Measurements from ENCODE around the gene SLC30A3. TPM values are rescaled to one million over a fixed set of nuclear protein-coding genes. Genes with fewer than 3 reads are reported as not detected.
A peak's percentile ranks its signal among the peaks of the same experiment; 100 is the strongest.

The SLC30A3 gene
- total and polyA plus RNA-seq, 12 donors, result 4.3 to 35.8 (median 10.4) TPM

- ATAC-seq (no peak), DNase-seq (no peak)
- Histone ChIP-seq H3K36me3 (peaks cover 0 to 26% (median 0%) of the 10 kb centered on the region in 9 donors), H3K27me3 (peaks cover 0 to 9% (median 0%) of the 10 kb centered on the region in 7 donors), H3K9me3 (no peaks in the 10 kb centered on the region), H3K27ac (no peak overlapping the region), H3K4me1 (peaks cover under 1 to 80% (median 33%) of the 10 kb centered on the region in 9 donors), H3K4me3 (no peak overlapping the region)
- intact Hi-C loops (cut with DNase I), result loop anchor here in 3 of 10 donors (5.0 to 10.0 kb wide), 3 partner anchors 44 to 192 kb away; no protein-coding TSS in a partner anchor
- 40 to 55% methylated on average over 4 of the region's 4 CpGs for WGBS, 2 donors
- no peak for TF ChIP-seq CTCF (IDR thresholded peaks at IDR 0.05)
Measured at GRCh38 chr2:27296481-27296880, 33.6 kb upstream of the SLC30A3 start.

GRCh38 chr2:27294928-27295327 is 32.1 kb upstream of the SLC30A3 start:
- Histone ChIP-seq H3K27me3 (peaks cover 0 to 18% (median 0%) of the 10 kb centered on the region in 7 donors), H3K4me3 (no peak overlapping the region), H3K36me3 (peaks cover 0 to 11% (median 0%) of the 10 kb centered on the region in 9 donors), H3K9me3 (no peaks in the 10 kb centered on the region), H3K27ac (no peak overlapping the region), H3K4me1 (peaks cover 3 to 94% (median 36%) of the 10 kb centered on the region in 9 donors)
- ATAC-seq, result no peak
- TF ChIP-seq CTCF (IDR thresholded peaks at IDR 0.05), result no peak
- intact Hi-C loops (cut with DNase I), result loop anchor here in 3 of 10 donors (5.0 to 10.0 kb wide), 3 partner anchors 43 to 190 kb away; no protein-coding TSS in a partner anchor
- no peak for DNase-seq
- WGBS, 2 donors, result 77 to 91% methylated on average over 8 of the region's 8 CpGs

- no peaks in the 10 kb centered on the region for H3K36me3 ChIP-seq
- peaks cover 3 to 97% (median 34%) of the 10 kb centered on the region in 9 donors for H3K4me1 ChIP-seq
- 28 to 31% methylated on average over 6 of the region's 6 CpGs for WGBS, 2 donors
- peaks cover 0 to 18% (median 0%) of the 10 kb centered on the region in 7 donors for H3K27me3 ChIP-seq
- ATAC-seq (peak in 7 of 8 donors; percentile 26 to 67 (median 46)), DNase-seq (no peak)
- TF ChIP-seq CTCF (IDR thresholded peaks at IDR 0.05), result peak in 2 of 9 donors; percentile 20 to 28
- no peak overlapping the region for H3K4me3 ChIP-seq
- intact Hi-C loops (cut with DNase I), result loop anchor here in 1 of 10 donors (10.0 kb wide), 1 partner anchor 187 kb away; no protein-coding TSS in a partner anchor
- peak overlapping the region in 1 of 10 donors; percentile 25 for H3K27ac ChIP-seq
- H3K9me3 ChIP-seq, result no peaks in the 10 kb centered on the region
Measured at GRCh38 chr2:27291865-27292264, 29.0 kb upstream of the SLC30A3 start.

GRCh38 chr2:27290549-27290948 is 27.7 kb upstream of the SLC30A3 start:
- ATAC-seq, result no peak
- TF ChIP-seq CTCF (IDR thresholded peaks at IDR 0.05), result no peak
- intact Hi-C loops (cut with DNase I), result loop anchor here in 1 of 10 donors (10.0 kb wide), 1 partner anchor 186 kb away; no protein-coding TSS in a partner anchor
- H3K36me3 ChIP-seq, result no peaks in the 10 kb centered on the region
- H3K4me1 ChIP-seq, result peaks cover 3 to 88% (median 34%) of the 10 kb centered on the region in 9 donors
- peak overlapping the region in 2 of 10 donors; percentile 16 to 25 for H3K27ac ChIP-seq
- DNase-seq, result no peak
- 59 to 76% methylated on average over 5 of the region's 5 CpGs for WGBS, 2 donors
- peak overlapping the region in 1 of 10 donors; percentile 5 for H3K4me3 ChIP-seq
- peaks cover 0 to 18% (median 0%) of the 10 kb centered on the region in 7 donors for H3K27me3 ChIP-seq
- H3K9me3 ChIP-seq, result no peaks in the 10 kb centered on the region
